ENCODE data around the gene ORAI3.

DNA sequence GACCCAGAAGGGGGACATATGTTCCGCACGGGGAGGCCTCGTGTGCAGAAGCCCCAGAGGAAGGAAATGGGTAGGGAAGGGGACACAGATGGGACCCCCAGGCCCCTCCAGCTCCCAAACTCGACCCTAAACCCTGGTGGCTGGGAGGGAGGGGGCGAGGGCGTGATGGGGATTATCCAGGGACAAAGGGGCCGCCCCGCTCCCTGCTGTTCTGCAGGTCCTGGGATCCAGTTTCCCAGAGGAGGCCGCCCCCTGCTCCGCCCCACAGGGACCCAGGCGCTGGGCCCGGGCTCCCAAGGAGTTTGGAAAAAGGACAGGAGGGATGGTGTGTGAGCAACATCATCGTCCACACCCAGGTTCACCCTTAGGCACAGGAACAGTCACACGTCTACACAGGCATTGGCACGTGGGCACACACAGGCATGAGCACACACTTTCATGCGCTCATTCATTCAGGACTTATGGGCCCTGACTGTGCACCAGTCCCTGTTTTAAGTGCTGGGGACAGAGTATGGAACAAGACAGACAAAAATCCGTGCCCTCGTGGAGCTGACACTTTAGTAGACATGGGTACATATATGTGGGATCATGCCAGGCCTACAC, 38.3 kb upstream of the ORAI3 start:
- TF ChIP-seq, protein P1, sequence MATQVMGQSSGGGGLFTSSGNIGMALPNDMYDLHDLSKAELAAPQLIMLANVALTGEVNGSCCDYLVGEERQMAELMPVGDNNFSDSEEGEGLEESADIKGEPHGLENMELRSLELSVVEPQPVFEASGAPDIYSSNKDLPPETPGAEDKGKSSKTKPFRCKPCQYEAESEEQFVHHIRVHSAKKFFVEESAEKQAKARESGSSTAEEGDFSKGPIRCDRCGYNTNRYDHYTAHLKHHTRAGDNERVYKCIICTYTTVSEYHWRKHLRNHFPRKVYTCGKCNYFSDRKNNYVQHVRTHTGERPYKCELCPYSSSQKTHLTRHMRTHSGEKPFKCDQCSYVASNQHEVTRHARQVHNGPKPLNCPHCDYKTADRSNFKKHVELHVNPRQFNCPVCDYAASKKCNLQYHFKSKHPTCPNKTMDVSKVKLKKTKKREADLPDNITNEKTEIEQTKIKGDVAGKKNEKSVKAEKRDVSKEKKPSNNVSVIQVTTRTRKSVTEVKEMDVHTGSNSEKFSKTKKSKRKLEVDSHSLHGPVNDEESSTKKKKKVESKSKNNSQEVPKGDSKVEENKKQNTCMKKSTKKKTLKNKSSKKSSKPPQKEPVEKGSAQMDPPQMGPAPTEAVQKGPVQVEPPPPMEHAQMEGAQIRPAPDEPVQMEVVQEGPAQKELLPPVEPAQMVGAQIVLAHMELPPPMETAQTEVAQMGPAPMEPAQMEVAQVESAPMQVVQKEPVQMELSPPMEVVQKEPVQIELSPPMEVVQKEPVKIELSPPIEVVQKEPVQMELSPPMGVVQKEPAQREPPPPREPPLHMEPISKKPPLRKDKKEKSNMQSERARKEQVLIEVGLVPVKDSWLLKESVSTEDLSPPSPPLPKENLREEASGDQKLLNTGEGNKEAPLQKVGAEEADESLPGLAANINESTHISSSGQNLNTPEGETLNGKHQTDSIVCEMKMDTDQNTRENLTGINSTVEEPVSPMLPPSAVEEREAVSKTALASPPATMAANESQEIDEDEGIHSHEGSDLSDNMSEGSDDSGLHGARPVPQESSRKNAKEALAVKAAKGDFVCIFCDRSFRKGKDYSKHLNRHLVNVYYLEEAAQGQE (IDR thresholded peaks at IDR 0.05; ENCODE audit: low read depth), result no peak
- TF ChIP-seq EZH2 (IDR thresholded peaks at IDR 0.05) (no peak), POLR2A (IDR thresholded peaks at IDR 0.05; ENCODE audit: borderline replicate concordance, extremely low read depth, insufficient read depth, insufficient read length) (no peak), SRF (IDR thresholded peaks at IDR 0.05; ENCODE audit: low read depth) (no peak), EZH2phosphoT487 (IDR thresholded peaks at IDR 0.05; ENCODE audit: borderline replicate concordance) (no peak), CBX3 (IDR thresholded peaks at IDR 0.05; ENCODE audit: low read depth) (no peak), TCF7L2 (IDR thresholded peaks at IDR 0.05; ENCODE audit: borderline replicate concordance, extremely low read depth, insufficient read depth, insufficient read length) (no peak), CEBPB (IDR thresholded peaks at IDR 0.05; ENCODE audit: low read depth) (no peak), ZNF274 (IDR thresholded peaks at IDR 0.05; ENCODE audit: low read depth, low read length) (no peak), POLR2AphosphoS5 (IDR thresholded peaks at IDR 0.05; ENCODE audit: low read depth, low read length) (no peak)
- TF ChIP-seq, protein P2, sequence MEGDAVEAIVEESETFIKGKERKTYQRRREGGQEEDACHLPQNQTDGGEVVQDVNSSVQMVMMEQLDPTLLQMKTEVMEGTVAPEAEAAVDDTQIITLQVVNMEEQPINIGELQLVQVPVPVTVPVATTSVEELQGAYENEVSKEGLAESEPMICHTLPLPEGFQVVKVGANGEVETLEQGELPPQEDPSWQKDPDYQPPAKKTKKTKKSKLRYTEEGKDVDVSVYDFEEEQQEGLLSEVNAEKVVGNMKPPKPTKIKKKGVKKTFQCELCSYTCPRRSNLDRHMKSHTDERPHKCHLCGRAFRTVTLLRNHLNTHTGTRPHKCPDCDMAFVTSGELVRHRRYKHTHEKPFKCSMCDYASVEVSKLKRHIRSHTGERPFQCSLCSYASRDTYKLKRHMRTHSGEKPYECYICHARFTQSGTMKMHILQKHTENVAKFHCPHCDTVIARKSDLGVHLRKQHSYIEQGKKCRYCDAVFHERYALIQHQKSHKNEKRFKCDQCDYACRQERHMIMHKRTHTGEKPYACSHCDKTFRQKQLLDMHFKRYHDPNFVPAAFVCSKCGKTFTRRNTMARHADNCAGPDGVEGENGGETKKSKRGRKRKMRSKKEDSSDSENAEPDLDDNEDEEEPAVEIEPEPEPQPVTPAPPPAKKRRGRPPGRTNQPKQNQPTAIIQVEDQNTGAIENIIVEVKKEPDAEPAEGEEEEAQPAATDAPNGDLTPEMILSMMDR (IDR thresholded peaks at IDR 0.05 in 2 of 3, conservative IDR thresholded peaks at IDR 0.05 in 1 of 3; ENCODE audit: borderline replicate concordance in 1 of 3, insufficient read depth in 1 of 3, low read depth in 2 of 3, low read length in 2 of 3), result no peak
- TF ChIP-seq, protein P3, sequence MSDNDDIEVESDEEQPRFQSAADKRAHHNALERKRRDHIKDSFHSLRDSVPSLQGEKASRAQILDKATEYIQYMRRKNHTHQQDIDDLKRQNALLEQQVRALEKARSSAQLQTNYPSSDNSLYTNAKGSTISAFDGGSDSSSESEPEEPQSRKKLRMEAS (IDR thresholded peaks at IDR 0.05), result no peak
- TF ChIP-seq, protein P4, sequence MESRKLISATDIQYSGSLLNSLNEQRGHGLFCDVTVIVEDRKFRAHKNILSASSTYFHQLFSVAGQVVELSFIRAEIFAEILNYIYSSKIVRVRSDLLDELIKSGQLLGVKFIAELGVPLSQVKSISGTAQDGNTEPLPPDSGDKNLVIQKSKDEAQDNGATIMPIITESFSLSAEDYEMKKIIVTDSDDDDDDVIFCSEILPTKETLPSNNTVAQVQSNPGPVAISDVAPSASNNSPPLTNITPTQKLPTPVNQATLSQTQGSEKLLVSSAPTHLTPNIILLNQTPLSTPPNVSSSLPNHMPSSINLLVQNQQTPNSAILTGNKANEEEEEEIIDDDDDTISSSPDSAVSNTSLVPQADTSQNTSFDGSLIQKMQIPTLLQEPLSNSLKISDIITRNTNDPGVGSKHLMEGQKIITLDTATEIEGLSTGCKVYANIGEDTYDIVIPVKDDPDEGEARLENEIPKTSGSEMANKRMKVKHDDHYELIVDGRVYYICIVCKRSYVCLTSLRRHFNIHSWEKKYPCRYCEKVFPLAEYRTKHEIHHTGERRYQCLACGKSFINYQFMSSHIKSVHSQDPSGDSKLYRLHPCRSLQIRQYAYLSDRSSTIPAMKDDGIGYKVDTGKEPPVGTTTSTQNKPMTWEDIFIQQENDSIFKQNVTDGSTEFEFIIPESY (IDR thresholded peaks at IDR 0.05; ENCODE audit: extremely low read depth, insufficient replicate concordance, low read length), result no peak
- TF ChIP-seq, protein P5, sequence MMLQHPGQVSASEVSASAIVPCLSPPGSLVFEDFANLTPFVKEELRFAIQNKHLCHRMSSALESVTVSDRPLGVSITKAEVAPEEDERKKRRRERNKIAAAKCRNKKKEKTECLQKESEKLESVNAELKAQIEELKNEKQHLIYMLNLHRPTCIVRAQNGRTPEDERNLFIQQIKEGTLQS (IDR thresholded peaks at IDR 0.05), result no peak
